Fibroblast of lung (primary cell): ENCODE results near the gene PSPN.

Source experiments
- EZH2 ChIP-seq: IDR thresholded peaks from 2 replicates; pipeline ENCODE4 v1.5.1; 2012; ENCODE audit warnings: low read length, control low read depth, mild to moderate bottlenecking; ENCODE audit errors: missing control alignments
- TF ChIP-seq, protein P1 (sequence below), 2 donors: IDR thresholded peaks in 1 of 2; conservative IDR thresholded peaks in 1 of 2; 1 replicate in 1 of 2; 2 replicates in 1 of 2; pipeline ENCODE4 v1.5.1; 2011 to 2012; ENCODE audit warnings: low read length in 2 of 2, control low read depth in 1 of 2, inconsistent platforms in 1 of 2, low read depth in 1 of 2, mild to moderate bottlenecking in 1 of 2

DNA sequence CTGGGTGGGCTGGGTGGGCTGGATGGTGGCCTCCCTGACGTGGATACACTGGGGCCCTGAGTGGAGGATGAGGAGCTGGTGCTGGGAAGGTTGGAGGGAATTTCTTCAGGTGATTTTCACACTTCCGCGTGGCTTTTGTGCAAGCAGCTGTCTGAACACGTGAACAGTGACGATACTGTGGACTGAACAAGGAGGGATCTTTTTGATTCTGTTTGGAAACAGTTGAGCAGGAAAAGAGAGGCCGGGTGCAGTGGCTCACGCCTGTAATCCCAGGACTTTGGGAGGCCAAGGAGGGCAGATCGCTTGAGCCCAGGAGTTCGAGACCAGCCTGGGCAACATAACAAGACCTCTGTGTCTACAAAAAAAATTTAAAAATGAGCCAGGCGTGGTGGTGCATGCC, 26.3 kb upstream of the PSPN start:
- TF ChIP-seq, protein P1, sequence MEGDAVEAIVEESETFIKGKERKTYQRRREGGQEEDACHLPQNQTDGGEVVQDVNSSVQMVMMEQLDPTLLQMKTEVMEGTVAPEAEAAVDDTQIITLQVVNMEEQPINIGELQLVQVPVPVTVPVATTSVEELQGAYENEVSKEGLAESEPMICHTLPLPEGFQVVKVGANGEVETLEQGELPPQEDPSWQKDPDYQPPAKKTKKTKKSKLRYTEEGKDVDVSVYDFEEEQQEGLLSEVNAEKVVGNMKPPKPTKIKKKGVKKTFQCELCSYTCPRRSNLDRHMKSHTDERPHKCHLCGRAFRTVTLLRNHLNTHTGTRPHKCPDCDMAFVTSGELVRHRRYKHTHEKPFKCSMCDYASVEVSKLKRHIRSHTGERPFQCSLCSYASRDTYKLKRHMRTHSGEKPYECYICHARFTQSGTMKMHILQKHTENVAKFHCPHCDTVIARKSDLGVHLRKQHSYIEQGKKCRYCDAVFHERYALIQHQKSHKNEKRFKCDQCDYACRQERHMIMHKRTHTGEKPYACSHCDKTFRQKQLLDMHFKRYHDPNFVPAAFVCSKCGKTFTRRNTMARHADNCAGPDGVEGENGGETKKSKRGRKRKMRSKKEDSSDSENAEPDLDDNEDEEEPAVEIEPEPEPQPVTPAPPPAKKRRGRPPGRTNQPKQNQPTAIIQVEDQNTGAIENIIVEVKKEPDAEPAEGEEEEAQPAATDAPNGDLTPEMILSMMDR (conservative IDR thresholded peaks at IDR 0.05 in 1 of 2, IDR thresholded peaks at IDR 0.05 in 1 of 2; ENCODE audit: low read depth in 1 of 2, low read length in 2 of 2) = no peak
- no peak for TF ChIP-seq EZH2
